ENCODE measurements around the gene PDLIM1.

PDLIM1 gene

GRCh38 chr10:95314192-95314918 is 23.6 kb upstream of the PDLIM1 start:
- DNase-seq: no peak

- DNase-seq: no peak
These were observed 22.2 kb upstream of the PDLIM1 start for GRCh38 chr10:95312986-95313495.

- DNase-seq: no peak
These were observed 21.5 kb upstream of the PDLIM1 start for GRCh38 chr10:95312257-95312656.

DNA sequence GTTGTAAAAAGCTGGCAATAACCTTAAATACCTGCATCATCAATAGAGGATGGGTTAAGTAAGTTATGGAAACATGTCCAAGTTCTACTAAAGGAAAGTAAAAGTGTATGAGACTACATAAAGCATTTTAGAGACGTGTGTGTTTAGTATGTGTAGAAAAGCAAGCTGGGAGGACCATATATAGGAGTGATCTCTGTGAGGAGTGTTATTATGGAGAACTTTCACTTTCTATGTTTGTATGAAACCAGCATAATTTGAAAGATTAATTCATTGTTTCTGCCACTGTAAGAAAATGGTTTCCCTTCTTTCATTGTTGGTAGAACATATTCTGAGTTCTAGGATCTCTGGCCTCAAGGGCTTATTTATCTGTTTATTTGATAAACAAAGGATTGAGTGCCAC is 19.2 kb upstream of the PDLIM1 start:
- no peak for DNase-seq

GRCh38 chr10:95308389-95309302 is 17.8 kb upstream of the PDLIM1 start:
- DNase-seq: no peak

DNA sequence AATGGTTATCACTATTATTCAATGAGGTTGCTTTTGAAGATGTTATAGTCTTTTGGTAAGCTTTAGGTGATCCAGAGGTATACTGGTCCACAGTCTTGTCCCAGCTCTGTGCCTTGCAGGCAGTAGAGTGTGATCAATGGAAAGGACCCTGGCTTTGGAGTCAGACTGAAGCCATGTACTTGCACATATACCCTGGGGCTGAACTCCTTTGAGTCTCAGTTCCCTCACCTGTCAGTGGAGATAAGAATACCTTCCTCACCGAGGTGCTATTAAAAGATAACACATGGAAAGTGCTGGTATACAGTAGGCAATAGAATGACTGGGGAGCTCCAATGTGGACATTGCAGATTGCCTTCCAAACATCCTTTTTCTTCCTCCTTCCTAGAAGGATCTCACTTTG is 16.0 kb upstream of the PDLIM1 start:
- DNase-seq: no peak

- DNase-seq: no peak
These were observed 15.5 kb upstream of the PDLIM1 start for GRCh38 chr10:95306318-95306650.

DNA sequence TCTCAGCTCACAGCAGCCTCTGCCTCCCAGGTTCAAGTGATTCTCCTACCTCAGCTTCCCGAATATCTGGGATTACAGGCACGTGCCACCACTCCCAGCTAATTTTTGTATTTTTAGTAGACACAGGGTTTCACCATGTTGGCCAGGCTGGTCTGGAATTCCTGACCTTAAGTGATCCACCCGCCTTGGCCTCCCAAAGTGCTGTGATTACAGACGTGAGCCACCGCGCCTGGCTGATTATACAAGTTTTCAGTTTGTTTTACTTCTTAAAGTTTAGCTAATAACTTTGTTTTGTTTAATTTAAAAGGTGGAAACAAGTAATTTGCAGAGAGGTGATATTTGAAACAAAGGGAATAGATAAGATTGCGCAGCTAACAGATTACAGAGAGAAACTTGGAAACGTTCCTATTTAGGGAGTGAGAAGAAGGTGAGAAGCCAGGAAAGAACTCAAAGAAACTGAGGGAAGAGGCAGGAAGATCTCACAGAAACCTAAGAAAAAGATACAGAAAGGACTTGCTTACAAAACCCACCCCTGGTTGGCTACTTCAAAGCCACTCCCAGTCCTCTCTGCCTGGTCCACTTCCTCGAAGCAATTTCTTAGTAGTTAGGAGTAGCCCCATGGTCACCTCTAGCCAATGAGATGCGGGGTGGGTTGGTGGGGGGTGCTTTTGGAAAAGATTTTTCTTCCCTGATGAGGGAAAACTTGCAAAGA is 15.0 kb upstream of the PDLIM1 start:
- no peak for DNase-seq

GRCh38 chr10:95304976-95305375 is 14.2 kb upstream of the PDLIM1 start:
- no peak for DNase-seq

- no peak for DNase-seq
These were observed 13.7 kb upstream of the PDLIM1 start for GRCh38 chr10:95304463-95304862.

- DNase-seq: no peak
These were observed 13.1 kb upstream of the PDLIM1 start for GRCh38 chr10:95303950-95304349.

DNA sequence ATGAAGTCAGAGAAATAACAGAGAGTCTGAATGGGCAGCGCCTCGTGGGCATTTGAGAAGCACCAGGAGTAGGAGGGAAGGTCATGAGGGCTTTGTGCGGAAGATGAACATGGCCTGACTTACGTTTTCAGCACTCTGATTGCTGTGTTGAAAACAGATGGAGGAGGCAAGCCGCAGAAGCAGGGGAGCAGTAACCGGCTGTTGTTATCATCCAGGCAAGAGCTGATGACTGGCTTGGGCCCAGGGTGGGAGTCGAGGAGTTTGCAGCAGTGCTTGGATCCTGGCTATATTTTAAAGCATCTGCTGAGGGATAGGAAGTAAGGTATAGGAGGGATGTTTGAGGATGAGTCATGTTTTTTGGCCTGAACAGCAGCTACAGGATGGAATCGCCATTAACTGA is 12.7 kb upstream of the PDLIM1 start:
- no peak for DNase-seq

- no peak for DNase-seq
These were observed 9.3 kb upstream of the PDLIM1 start for GRCh38 chr10:95300022-95300539.

DNA sequence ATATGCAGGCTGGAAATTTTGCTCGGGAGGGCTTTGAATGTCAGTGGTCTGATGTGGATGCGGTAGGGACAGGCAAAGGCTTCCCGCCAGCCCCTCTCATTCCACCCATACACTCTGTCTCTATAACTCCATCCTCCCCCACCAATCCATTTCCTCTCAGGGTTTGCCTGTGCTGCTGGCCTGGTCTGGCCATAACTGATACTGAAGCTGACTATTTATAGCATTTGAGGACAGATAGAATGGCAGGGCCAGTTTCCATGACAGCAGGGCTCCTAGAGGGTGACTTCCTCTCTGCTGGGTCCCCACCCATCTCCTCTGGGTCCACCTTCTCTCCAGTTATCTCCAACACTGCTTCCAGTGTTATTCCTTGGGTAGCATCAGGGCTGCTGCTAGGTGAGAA is 6.6 kb upstream of the PDLIM1 start:
- no peak for DNase-seq

DNA sequence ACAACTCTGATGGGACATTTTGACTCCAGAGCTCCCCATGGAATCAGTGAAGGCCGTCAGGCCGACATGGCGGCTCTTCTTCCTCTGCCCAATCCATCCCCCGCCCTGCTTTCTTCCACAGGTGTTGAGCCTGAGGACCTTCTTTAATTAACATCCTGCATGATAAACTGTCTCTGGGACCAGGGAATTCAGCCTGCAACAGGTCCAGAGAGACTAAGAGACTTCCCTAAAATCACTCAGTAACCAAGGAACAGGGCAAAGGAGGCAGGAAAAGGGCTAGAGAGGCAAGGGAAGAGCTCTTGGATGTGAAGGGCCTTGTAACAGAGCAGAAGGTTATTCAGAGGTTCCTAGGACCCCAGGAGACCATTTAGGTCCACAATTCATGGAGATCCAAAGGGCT is 6.0 kb upstream of the PDLIM1 start:
- DNase-seq: no peak

- peak; percentile 25 for DNase-seq
These were observed 4.4 kb upstream of the PDLIM1 start for GRCh38 chr10:95295031-95295755.

- no peak for DNase-seq
These were observed 2.8 kb upstream of the PDLIM1 start for GRCh38 chr10:95293631-95294030.

GRCh38 chr10:95291365-95292039 is 699 bp upstream of the PDLIM1 start:
- no peak for DNase-seq

- DNase-seq: no peak
These were observed 832 bp downstream of the PDLIM1 start for GRCh38 chr10:95289921-95290421.

DNA sequence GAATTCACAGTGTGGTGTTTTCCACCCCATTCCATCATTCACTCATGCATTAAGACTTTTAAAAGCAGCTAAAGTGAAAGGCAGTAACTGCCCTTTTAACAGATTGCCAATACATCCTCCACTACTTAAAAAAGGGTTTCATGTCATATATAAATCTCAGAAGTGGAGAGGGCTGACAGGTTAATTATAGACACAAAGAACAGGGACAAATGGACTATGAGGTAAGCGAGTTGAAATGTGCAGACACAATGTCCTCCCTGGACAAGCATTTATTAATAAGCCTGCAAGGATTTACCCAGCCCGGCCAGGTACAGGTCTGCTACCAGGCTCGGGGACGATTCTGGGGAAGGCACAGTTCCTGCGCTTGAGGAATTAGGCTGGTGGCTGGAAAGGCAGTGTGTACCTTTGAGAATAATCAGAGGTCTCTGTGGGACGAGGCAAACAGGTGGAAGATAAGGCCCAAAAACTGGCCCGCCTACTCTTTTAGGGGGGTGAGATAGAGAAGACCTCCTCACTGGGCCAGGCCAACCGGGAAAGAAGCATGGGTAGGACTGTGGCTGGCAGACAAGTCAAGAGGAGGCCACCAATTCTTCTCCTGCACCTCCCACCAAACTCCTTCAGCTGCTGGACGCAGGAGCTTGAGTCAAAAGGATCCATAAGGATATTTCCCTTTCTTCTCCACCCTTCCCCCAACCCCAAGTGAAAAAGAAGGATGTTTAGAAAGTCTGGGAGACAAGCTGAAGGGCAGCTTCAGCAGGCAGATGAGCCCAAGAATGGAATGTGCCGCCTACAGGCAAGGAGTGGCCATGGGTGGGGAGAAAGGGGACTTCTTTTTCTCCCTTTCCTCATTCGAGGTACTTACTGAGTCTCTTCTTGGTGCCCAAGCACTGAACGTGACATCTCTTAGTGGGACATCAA is 1.5 kb downstream of the PDLIM1 start:
- DNase-seq: peak; percentile 53

DNA sequence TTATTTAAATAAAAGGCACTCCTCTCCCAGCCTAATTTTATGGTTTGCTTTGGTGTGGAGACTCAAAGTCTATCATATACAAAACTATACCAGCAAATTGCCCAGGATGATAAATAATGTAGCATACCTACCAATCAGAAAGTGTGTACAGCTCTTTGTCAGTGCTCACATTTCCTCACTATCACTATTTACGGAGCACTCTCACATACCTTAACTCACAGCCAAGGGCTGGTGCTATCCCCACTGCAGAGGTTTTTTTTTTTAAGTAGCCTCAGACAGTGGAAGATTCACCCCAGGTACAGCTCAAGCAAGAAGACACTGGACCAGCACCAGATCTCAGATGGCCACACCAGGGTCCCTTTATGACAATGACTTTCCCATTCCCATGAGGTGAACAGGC is 2.5 kb downstream of the PDLIM1 start:
- DNase-seq: no peak
